H9 (cell line): Measurements from ENCODE around the gene KLHL7. TPM values are rescaled to one million over a fixed set of nuclear protein-coding genes. Genes with fewer than 3 reads are reported as not detected.

Source experiments
- DNase-seq: peaks from one replicate; pipeline ENCODE4 v3.0.0-alpha.2; 2017
- H2AFZ ChIP-seq: one replicate; pipeline ENCODE4 v1.6.1; 2013; ENCODE audit warnings: mild to moderate bottlenecking, low read length, control low read depth, moderate library complexity
- H2AK5ac ChIP-seq: 2 replicates; pipeline ENCODE4 v1.6.1; 2013; ENCODE audit warnings: low read length, control low read depth, mixed read lengths; ENCODE audit not compliant: insufficient read length
- H2BK120ac ChIP-seq: one replicate; pipeline ENCODE4 v1.6.1; 2013; ENCODE audit warnings: low read depth, mild to moderate bottlenecking, low read length, control low read depth, inconsistent platforms; ENCODE audit not compliant: poor library complexity, severe bottlenecking
- H2BK12ac ChIP-seq: 2 replicates; pipeline ENCODE4 v1.6.1; 2013; ENCODE audit warnings: low read length, control low read depth, mixed read lengths, low read depth; ENCODE audit not compliant: insufficient read length
- H2BK15ac ChIP-seq: 2 replicates; pipeline ENCODE4 v1.6.1; 2013; ENCODE audit warnings: low read depth, low read length, control low read depth
- H2BK20ac ChIP-seq: one replicate; pipeline ENCODE4 v1.6.1; 2013; ENCODE audit warnings: low read depth, mild to moderate bottlenecking, low read length, control low read depth, inconsistent platforms; ENCODE audit not compliant: poor library complexity, severe bottlenecking
- H2BK5ac ChIP-seq: 2 replicates; pipeline ENCODE4 v1.6.1; 2013; ENCODE audit warnings: low read length, control low read depth, mixed read lengths; ENCODE audit not compliant: insufficient read length
- H3K14ac ChIP-seq: 2 replicates; pipeline ENCODE4 v1.6.1; 2013; ENCODE audit warnings: low read length, control low read depth; ENCODE audit not compliant: insufficient read depth
- H3K18ac ChIP-seq: 2 replicates; pipeline ENCODE4 v1.6.1; 2013; ENCODE audit warnings: low read depth, mild to moderate bottlenecking, mixed read lengths, low read length, control low read depth; ENCODE audit not compliant: insufficient read length
- H3K23ac ChIP-seq: 2 replicates; pipeline ENCODE4 v1.6.1; 2013; ENCODE audit warnings: low read length, control low read depth, mixed read lengths, low read depth; ENCODE audit not compliant: insufficient read length
- H3K23me2 ChIP-seq: 2 replicates; pipeline ENCODE4 v1.6.1; 2013; ENCODE audit warnings: low read depth, mild to moderate bottlenecking, mixed read lengths, low read length, control low read depth; ENCODE audit not compliant: insufficient read length, poor library complexity, severe bottlenecking
- H3K27ac ChIP-seq: 2 replicates; pipeline ENCODE4 v1.5.1; 2013; ENCODE audit warnings: low read length, control low read depth, mixed read lengths, low read depth; ENCODE audit not compliant: insufficient read length
- H3K27me3 ChIP-seq: 2 replicates; pipeline ENCODE4 v1.6.1; 2013; ENCODE audit warnings: low read length, control low read depth, inconsistent platforms; ENCODE audit not compliant: insufficient read depth
- H3K4ac ChIP-seq: 2 replicates; pipeline ENCODE4 v1.6.1; 2013; ENCODE audit warnings: low read depth, mild to moderate bottlenecking, control low read depth, inconsistent platforms, low read length, moderate library complexity
- H3K4me1 ChIP-seq: 2 replicates; pipeline ENCODE4 v1.6.1; 2013; ENCODE audit warnings: low read length, control low read depth, inconsistent platforms; ENCODE audit not compliant: insufficient read depth
- H3K4me2 ChIP-seq: 2 replicates; pipeline ENCODE4 v1.6.1; 2013; ENCODE audit warnings: low read length, control low read depth, mixed read lengths; ENCODE audit not compliant: insufficient read length, insufficient read depth
- H3K56ac ChIP-seq: 2 replicates; pipeline ENCODE4 v1.6.1; 2013; ENCODE audit warnings: low read depth, mild to moderate bottlenecking, mixed read lengths, low read length, control low read depth; ENCODE audit not compliant: insufficient read length
- H3K79me1 ChIP-seq: 2 replicates; pipeline ENCODE4 v1.6.1; 2013; ENCODE audit warnings: low read depth, mild to moderate bottlenecking, moderate library complexity, low read length, control low read depth, inconsistent platforms; ENCODE audit not compliant: insufficient read depth, poor library complexity, severe bottlenecking
- H3K79me2 ChIP-seq: 2 replicates; pipeline ENCODE4 v1.6.1; 2013; ENCODE audit warnings: low read length, control low read depth, inconsistent platforms; ENCODE audit not compliant: insufficient read depth
- H3K9ac ChIP-seq: 2 replicates; pipeline ENCODE4 v1.6.1; 2013; ENCODE audit warnings: low read length, control low read depth, mixed read lengths; ENCODE audit not compliant: insufficient read length; ENCODE audit errors: extremely low read depth
- H3K9me3 ChIP-seq: one replicate; pipeline ENCODE4 v1.6.1; 2013; ENCODE audit warnings: low read depth, low read length, inconsistent platforms; ENCODE audit not compliant: control insufficient read depth
- H3T11ph ChIP-seq: one replicate; pipeline ENCODE4 v1.6.1; 2013; ENCODE audit warnings: mild to moderate bottlenecking, low read length, control low read depth, inconsistent platforms
- H4K20me1 ChIP-seq: one replicate; pipeline ENCODE4 v1.6.1; 2013; ENCODE audit not compliant: control insufficient read depth, insufficient read length, insufficient read depth
- H4K5ac ChIP-seq: 2 replicates; pipeline ENCODE4 v1.6.1; 2013; ENCODE audit warnings: low read depth, mild to moderate bottlenecking, mixed read lengths, low read length, control low read depth; ENCODE audit not compliant: insufficient read length
- H4K8ac ChIP-seq: replicated peaks from 2 replicates; pipeline ENCODE4 v1.6.1; 2013; ENCODE audit warnings: low read length, control low read depth, mixed read lengths, low read depth; ENCODE audit not compliant: insufficient read length
- H4K91ac ChIP-seq: 2 replicates; pipeline ENCODE4 v1.6.1; 2013; ENCODE audit warnings: low read depth, mild to moderate bottlenecking, moderate library complexity, mixed read lengths, low read length, control low read depth; ENCODE audit not compliant: insufficient read length
- H3K27ac Mint-ChIP-seq, 3 experiments: 2 replicates in 2 of 3; 3 replicates in 1 of 3; pipeline ENCODE4 v1.8.0; 2020 to 2021; ENCODE audit warnings: mixed read lengths in 3 of 3, mild to moderate bottlenecking in 1 of 3, moderate library complexity in 1 of 3
- H3K27me3 Mint-ChIP-seq: 2 replicates; pipeline ENCODE4 v1.8.0; 2021; ENCODE audit warnings: low read depth, mild to moderate bottlenecking, moderate library complexity, mixed read lengths
- H3K36me3 Mint-ChIP-seq, 3 experiments: 2 replicates in 2 of 3; 3 replicates in 1 of 3; pipeline ENCODE4 v1.8.0; 2020 to 2021; ENCODE audit warnings: low read depth in 3 of 3, mixed read lengths in 3 of 3; ENCODE audit not compliant: insufficient read depth in 1 of 3
- H3K4me1 Mint-ChIP-seq, 2 experiments: 2 replicates each; pipeline ENCODE4 v1.8.0; 2020; ENCODE audit warnings: mixed read lengths in 2 of 2
- H3K4me3 Mint-ChIP-seq, 2 experiments: 2 replicates in 1 of 2; 3 replicates in 1 of 2; pipeline ENCODE4 v1.8.0; 2020 to 2021; ENCODE audit warnings: mild to moderate bottlenecking in 2 of 2, mixed read lengths in 2 of 2, moderate library complexity in 1 of 2
- H3K9me3 Mint-ChIP-seq, 2 experiments: 2 replicates in 1 of 2; 3 replicates in 1 of 2; pipeline ENCODE4 v1.8.0; 2020; ENCODE audit warnings: mild to moderate bottlenecking in 2 of 2, mixed read lengths in 2 of 2, moderate library complexity in 1 of 2
- WGBS: extraction: QIAGEN DNeasy Blood & Tissue Kit; methylation state at CpG from one replicate; pipeline ENCODE4 v1.1.7; 2013; ENCODE audit warnings: missing lambda C conversion rate, low lambda C conversion rate, mixed read lengths; ENCODE audit not compliant: insufficient read length; ENCODE audit errors: extremely low coverage; 5-methylcytosine and 5-hydroxymethylcytosine counted together
- total RNA-seq: library from RNA; stranded (reverse); gene quantifications from 2 replicates; pipeline ENCODE4 v1.2.1, GENCODE V29; 2021
- TF ChIP-seq, protein P1 (sequence below): fragments of 200-600 bp; sonication (generic); conservative IDR thresholded peaks from 3 replicates; pipeline ENCODE4 v1.8.0; 2021; ENCODE audit warnings: antibody characterized with exemption, mild to moderate bottlenecking

Gene KLHL7
- total RNA-seq, 1 experiment from 2014 or later = 56.7 TPM

DNA sequence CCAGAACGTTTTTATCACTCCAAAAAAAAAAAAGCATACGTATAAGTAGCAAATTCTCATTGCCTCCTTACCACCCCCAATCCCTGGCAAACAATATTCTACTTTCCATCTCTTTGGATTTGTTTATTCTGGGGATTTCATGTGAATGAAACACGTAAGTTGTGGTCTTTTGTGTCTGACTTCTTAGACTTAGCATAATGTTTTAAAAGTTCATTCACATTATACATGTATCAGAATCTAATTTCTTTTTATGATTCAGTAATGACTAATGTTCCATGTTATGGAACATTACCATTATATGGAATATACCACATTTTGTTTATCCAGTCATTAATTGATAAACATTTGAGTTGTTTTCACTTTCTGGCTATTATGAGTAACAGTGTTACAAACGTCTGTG lies 12.5 kb upstream of the KLHL7 start:
- Histone ChIP-seq H2AFZ (no peak overlapping the region), H3K23ac (no peak overlapping the region), H3T11ph (no peak overlapping the region), H2BK5ac (no peak overlapping the region), H4K20me1 (no peaks in the 10 kb centered on the region), H2BK15ac (no peak overlapping the region), H3K9ac (no peak overlapping the region), H3K4ac (no peak overlapping the region), H4K91ac (no peak overlapping the region), H4K5ac (no peak overlapping the region), H3K9me3 (no peaks in the 10 kb centered on the region), H2BK120ac (no peak overlapping the region), H3K4me1 (no peaks in the 10 kb centered on the region), H2BK12ac (no peak overlapping the region), H3K18ac (no peak overlapping the region), H3K27me3 (no peaks in the 10 kb centered on the region), H3K4me2 (no peak overlapping the region), H3K79me1 (no peaks in the 10 kb centered on the region), H3K14ac (no peak overlapping the region), H3K27ac (no peak overlapping the region), H3K79me2 (no peaks in the 10 kb centered on the region), H2AK5ac (no peak overlapping the region), H4K8ac (no peak overlapping the region), H3K23me2 (no peaks in the 10 kb centered on the region), H3K56ac (no peak overlapping the region), H2BK20ac (no peak overlapping the region)
- H3K27ac Mint-ChIP-seq = no peak overlapping the region
- TF ChIP-seq, protein P1, sequence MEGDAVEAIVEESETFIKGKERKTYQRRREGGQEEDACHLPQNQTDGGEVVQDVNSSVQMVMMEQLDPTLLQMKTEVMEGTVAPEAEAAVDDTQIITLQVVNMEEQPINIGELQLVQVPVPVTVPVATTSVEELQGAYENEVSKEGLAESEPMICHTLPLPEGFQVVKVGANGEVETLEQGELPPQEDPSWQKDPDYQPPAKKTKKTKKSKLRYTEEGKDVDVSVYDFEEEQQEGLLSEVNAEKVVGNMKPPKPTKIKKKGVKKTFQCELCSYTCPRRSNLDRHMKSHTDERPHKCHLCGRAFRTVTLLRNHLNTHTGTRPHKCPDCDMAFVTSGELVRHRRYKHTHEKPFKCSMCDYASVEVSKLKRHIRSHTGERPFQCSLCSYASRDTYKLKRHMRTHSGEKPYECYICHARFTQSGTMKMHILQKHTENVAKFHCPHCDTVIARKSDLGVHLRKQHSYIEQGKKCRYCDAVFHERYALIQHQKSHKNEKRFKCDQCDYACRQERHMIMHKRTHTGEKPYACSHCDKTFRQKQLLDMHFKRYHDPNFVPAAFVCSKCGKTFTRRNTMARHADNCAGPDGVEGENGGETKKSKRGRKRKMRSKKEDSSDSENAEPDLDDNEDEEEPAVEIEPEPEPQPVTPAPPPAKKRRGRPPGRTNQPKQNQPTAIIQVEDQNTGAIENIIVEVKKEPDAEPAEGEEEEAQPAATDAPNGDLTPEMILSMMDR = no peak
- no CpG with 5 or more reads among the region's 4 CpGs for WGBS
- no peaks in the 10 kb centered on the region for H3K4me1 Mint-ChIP-seq
- peaks cover 0 to 7% of the 10 kb centered on the region in 2 experiments; a peak in 3 of 5 replicates for H3K9me3 Mint-ChIP-seq
- H3K36me3 Mint-ChIP-seq = no peaks in the 10 kb centered on the region
- H3K4me3 Mint-ChIP-seq = no peak overlapping the region
- no peak for DNase-seq
- no peaks in the 10 kb centered on the region for H3K27me3 Mint-ChIP-seq
